Measurements from ENCODE around the gene RAP1GAP.

RAP1GAP gene

DNA sequence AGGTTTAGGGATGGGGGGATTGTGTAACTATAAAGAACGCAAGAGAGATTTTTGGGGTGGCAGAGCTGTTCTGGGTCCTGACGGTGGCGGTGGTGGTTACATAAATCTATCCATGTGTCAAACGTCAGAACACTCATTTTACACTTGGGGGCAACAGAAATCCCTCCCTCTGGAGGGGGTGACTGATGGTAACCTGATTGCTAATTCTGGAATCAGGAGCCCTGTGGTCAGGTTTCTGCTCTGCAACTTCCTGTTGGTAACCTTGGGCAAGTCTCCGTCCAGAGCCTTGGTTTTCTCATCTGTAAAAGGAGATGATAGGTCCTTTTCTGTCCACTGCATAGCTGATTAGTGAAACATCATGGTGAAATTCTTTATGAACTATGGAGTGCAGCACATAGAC is 119.1 kb downstream of the RAP1GAP start:
- H3K27me3 ChIP-seq (ENCODE audit: low read depth): no peaks in the 10 kb centered on the region
- no peaks in the 10 kb centered on the region for H3K36me3 ChIP-seq (replicated peaks)
- no peak for DNase-seq (ENCODE audit: low spot score in 2 of 2)
- H3K9me3 ChIP-seq: no peaks in the 10 kb centered on the region
- no peaks in the 10 kb centered on the region for H3K4me1 ChIP-seq
- H3K4me3 ChIP-seq: no peak overlapping the region
- in situ Hi-C loops (cut with MboI; ENCODE audit: low sequenced_read_pairs): no loop called here

DNA sequence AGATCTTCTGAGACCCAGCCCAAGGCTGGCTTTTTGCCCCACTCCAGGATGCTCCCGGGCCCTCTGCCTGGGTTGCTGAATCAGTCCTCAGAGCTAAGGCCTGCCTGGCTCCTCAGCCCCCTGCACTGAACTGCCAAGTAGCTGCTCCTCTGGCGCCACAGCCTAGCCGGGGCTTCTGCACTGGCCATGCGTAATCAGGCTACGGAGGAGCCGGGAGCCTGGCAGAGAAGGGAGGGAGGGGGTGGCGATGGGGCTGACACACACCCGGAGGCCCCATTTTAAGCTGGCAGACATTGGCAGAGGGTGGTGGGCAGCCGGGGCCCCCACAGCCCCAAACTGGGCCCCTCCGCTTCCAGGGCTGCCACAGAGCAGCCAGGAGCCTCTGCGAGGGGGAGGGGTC is 121.3 kb downstream of the RAP1GAP start:
- Histone ChIP-seq H3K36me3 (replicated peaks) (no peaks in the 10 kb centered on the region), H3K9me3 (no peaks in the 10 kb centered on the region), H3K4me1 (no peaks in the 10 kb centered on the region), H3K4me3 (no peak overlapping the region), H3K27me3 (ENCODE audit: low read depth) (no peaks in the 10 kb centered on the region)
- in situ Hi-C loops (cut with MboI; ENCODE audit: low sequenced_read_pairs): no loop called here
- DNase-seq (ENCODE audit: low spot score in 2 of 2): no peak
